Pancreas (tissue), 10 donors: ENCODE measurements around the gene POGLUT2. TPM values are rescaled to one million over a fixed set of nuclear protein-coding genes. Genes with fewer than 3 reads are reported as not detected.

Source experiments
- ATAC-seq, 4 donors: fragments of 200-7000 bp; cut with Tn5 transposase; one replicate each; pipeline versions ENCODE4 v1.8.0 to v1.9.1; 2020; ENCODE audit warnings: mild to moderate bottlenecking in 4 of 4, moderate library complexity in 4 of 4
- DNase-seq, 6 donors: peaks; one replicate each; pipeline ENCODE4 v3.0.0-alpha.2; 2020
- FAIRE-seq: peaks from 2 replicates; lab custom pipeline; 2012; peaks lifted over from hg19 to GRCh38; lab: Jason Lieb, UNC
- H3K27ac ChIP-seq, 4 donors: fragments of 200-600 bp; sonication (generic); 1 replicate in 3 of 4; 2 replicates in 1 of 4; pipeline versions ENCODE4 v1.5.0 to v1.8.0; 2020
- H3K27me3 ChIP-seq, 4 donors: fragments of 200-600 bp; one replicate each; pipeline ENCODE4 v1.8.0; 2021
- H3K36me3 ChIP-seq, 3 donors: fragments of 200-600 bp; sonication (generic) in 1 of 3; one replicate each; pipeline versions ENCODE4 v1.5.0 to v1.8.0; 2020 to 2021
- H3K4me1 ChIP-seq, 3 donors: fragments of 200-600 bp; one replicate each; pipeline ENCODE4 v1.8.0; 2021
- H3K4me3 ChIP-seq, 4 donors: fragments of 200-600 bp; sonication (generic) in 2 of 4; one replicate each; pipeline versions ENCODE4 v1.5.0 to v1.8.0; 2020 to 2021
- H3K9me3 ChIP-seq, 4 donors: fragments of 200-600 bp; one replicate each; pipeline ENCODE4 v1.8.0; 2021
- WGBS, 2 donors: extraction: QIAGEN DNeasy Blood & Tissue Kit; methylation state at CpG; one replicate each; pipeline ENCODE4 v1.1.7; 2013; 5-methylcytosine and 5-hydroxymethylcytosine counted together
- intact Hi-C, 3 donors: fragments of 100-400 bp; cut with DNase I; formaldehyde crosslinking; loops; one replicate each; pipeline versions ENCODE4 v1.11.1 to v1.14.2; 2022
- polyA plus RNA-seq, 2 donors: library from polyadenylated mRNA; stranded (reverse); fragments of 200-250 nt; gene quantifications; one replicate each; pipeline ENCODE4 v1.2.3, GENCODE V29; 2013
- total RNA-seq, 6 donors: library from RNA; stranded (reverse); fragmentation: NEBNext Ultra II Directional in 4 of 6; extraction: Animal tissue kit (Norgen Biotek cat#: 25700) in 4 of 6; gene quantifications; one replicate each; pipeline versions ENCODE4 v1.2.1 to v1.2.4, GENCODE V29; 2021 to 2023
- TF ChIP-seq, protein P1 (sequence below), 4 donors: fragments of 200-600 bp; sonication (generic) in 3 of 4; IDR thresholded peaks; one replicate each; pipeline versions ENCODE4 v1.5.0 to v1.8.0; 2021; ENCODE audit warnings: antibody characterized with exemption in 4 of 4
- donor health status: healthy with polysubstance abuse.
- donor health status: DM: no; HTN: no; CAD: no; lungs with moderate emphysema.
- donor health status: DM: no; HTN: no; CAD: no.
- donor health status: control.
- donor health status: control.
- donor health status: Bipolar disorder and iron deficiency.
- donor health status: DM: yes; HTN: yes; CAD: no.
- donor health status: DM: no; HTN: no; CAD: no.
- donor health status: DM: no; HTN: no; CAD: no.
- donor health status: DM: yes; HTN: yes; CAD: no.

POGLUT2 gene
- total and polyA plus RNA-seq, 8 donors, result 0.60 to 4.2 (median 1.1) TPM

DNA sequence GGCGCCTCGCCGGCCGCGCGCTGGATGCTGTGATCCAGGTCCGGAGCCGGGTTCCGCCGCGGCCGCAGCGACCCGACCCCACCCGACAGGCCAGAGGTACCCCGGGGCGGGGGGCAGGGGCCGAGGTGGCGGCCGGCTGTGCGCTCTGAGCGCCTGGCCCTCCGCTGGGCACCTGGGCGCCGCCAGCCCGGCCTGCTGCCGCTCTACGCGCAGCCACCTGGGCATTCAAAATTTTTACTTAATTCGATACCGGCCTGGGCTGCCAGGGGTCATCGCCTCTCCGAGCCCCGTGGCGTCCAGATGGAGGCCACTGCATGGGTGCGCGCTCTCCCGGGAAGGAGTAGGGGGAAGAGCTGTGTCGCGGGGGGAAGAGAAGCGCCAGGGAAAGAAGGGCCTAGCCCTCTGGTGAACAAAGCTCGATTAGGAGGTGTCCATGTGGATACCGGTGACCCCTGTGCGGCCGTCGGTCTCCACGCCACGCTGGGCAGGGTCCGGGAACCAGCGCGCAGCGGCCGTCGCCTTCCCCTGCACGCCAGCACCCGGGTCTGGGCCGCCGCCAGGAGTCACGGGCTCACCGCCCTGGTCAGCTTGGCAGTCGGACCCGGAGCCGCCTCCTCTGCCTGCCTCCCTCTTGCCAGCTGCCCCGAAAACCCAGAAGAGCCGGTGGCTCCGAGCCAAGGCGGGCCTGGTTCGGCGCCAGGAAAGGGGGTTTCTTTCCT lies 809 bp upstream of the POGLUT2 start:
- peak overlapping the region; percentile 68 to 79 (median 74) for H3K27ac ChIP-seq
- no peaks in the 10 kb centered on the region for H3K36me3 ChIP-seq
- intact Hi-C loops, result no loop called here
- 0% methylated on average over 59 to 69 of the region's 69 CpGs for WGBS, 2 donors
- no peak for FAIRE-seq
- H3K9me3 ChIP-seq, result no peaks in the 10 kb centered on the region
- TF ChIP-seq, protein P1, sequence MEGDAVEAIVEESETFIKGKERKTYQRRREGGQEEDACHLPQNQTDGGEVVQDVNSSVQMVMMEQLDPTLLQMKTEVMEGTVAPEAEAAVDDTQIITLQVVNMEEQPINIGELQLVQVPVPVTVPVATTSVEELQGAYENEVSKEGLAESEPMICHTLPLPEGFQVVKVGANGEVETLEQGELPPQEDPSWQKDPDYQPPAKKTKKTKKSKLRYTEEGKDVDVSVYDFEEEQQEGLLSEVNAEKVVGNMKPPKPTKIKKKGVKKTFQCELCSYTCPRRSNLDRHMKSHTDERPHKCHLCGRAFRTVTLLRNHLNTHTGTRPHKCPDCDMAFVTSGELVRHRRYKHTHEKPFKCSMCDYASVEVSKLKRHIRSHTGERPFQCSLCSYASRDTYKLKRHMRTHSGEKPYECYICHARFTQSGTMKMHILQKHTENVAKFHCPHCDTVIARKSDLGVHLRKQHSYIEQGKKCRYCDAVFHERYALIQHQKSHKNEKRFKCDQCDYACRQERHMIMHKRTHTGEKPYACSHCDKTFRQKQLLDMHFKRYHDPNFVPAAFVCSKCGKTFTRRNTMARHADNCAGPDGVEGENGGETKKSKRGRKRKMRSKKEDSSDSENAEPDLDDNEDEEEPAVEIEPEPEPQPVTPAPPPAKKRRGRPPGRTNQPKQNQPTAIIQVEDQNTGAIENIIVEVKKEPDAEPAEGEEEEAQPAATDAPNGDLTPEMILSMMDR (IDR thresholded peaks at IDR 0.05), result no peak
- no peaks in the 10 kb centered on the region for H3K27me3 ChIP-seq
- DNase-seq, result peak in 5 of 6 donors; percentile 13 to 84 (median 61)
- peak overlapping the region; percentile 69 to 93 (median 88) for H3K4me3 ChIP-seq
- ATAC-seq, result peak; percentile 45 to 55 (median 50)
- H3K4me1 ChIP-seq, result peaks cover 0 to 9% (median 0%) of the 10 kb centered on the region in 3 donors

DNA sequence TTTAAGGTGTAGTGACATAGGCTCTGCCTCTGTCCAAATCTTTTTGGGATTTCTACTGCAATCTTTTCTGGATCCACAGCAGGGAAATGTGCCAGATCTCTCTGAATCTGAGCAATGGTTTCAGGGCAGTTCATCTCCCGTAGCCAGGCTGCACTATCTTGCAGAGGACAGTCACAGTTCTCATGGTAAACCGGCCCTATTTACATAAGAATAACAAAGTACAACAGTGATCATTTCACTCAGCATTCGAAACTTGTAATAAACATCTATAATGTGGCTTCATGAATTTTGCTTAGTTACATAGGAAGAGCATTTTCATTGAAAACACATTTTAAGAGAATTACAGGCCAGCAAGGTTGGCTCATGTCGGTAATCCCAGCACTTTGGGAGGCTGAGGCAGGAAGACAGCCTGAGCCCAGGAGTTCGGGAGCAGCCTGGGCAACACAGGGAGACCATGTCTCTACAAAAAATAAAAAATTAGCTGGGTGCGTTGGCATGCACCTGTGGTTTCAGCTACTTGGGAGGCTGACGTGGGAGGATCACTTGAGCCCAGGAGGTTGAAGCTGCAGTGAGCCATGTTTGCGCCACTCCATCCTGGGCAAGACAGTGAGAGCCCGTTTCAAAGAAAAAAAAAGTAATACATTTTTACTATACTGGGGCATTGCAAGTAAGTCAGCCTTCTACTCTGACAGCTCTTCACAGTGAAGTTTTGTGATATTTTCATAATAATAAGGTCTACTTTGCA lies 5.0 kb downstream of the POGLUT2 start:
- H3K27me3 ChIP-seq, result no peaks in the 10 kb centered on the region
- intact Hi-C loops, result no loop called here
- peaks cover 0 to 5% (median 0%) of the 10 kb centered on the region in 3 donors for H3K4me1 ChIP-seq
- H3K4me3 ChIP-seq, result no peak overlapping the region
- ATAC-seq, result no peak
- WGBS, 2 donors, result 89 to 90% methylated on average over 9 of the region's 9 CpGs
- no peak for DNase-seq
- FAIRE-seq, result no peak
- TF ChIP-seq, protein P1 (IDR thresholded peaks at IDR 0.05), result no peak
- peaks cover 0 to 12% (median 0%) of the 10 kb centered on the region in 3 donors for H3K36me3 ChIP-seq
- no peaks in the 10 kb centered on the region for H3K9me3 ChIP-seq
- H3K27ac ChIP-seq, result no peak overlapping the region

DNA sequence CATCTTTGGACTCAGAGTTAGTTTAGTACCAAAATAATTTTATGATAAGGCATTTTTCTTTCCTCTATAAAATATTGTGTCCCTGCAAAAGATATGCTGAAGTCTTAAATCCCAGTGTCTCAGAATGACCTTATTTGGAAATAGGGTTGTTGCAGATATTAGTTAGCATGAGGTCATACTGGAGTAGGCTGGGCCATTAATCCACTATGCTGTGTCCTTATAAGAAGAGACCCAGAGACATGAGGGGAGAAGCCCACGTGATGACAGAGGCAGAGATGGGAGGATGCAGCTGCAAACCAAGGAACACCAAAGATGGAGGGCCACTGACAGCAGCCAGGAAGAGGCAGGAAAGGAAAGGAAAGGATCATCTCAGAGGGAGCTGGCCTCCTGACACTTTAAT lies 6.4 kb downstream of the POGLUT2 start:
- FAIRE-seq, result no peak
- ATAC-seq, result no peak
- Histone ChIP-seq H3K27me3 (no peaks in the 10 kb centered on the region), H3K4me3 (no peak overlapping the region), H3K36me3 (peaks cover 0 to 12% (median 0%) of the 10 kb centered on the region in 3 donors), H3K27ac (no peak overlapping the region), H3K9me3 (no peaks in the 10 kb centered on the region), H3K4me1 (no peaks in the 10 kb centered on the region)
- TF ChIP-seq, protein P1 (IDR thresholded peaks at IDR 0.05), result no peak
- intact Hi-C loops, result no loop called here
- 73 to 79% methylated on average over 1 of the region's 1 CpG for WGBS, 2 donors
- no peak for DNase-seq

DNA sequence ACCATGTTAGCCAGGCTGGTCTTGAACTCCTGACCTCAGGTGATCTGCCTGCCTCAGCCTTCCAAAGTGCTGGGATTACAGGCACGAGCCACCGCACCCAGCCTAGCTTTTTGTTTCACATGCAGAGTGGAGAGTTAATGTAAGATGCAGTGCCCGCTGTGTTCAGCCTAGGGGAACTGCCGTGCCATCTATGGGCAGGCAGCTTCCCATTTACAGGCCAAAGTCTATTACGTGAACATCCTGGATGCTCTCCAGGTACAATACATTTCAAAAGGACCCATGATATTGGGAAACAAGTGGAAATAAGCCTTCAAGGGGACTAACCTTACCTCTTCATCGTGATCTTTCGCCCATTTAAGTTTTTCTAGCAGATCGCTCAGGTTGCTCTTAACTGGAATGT lies 10.1 kb downstream of the POGLUT2 start:
- no peak for FAIRE-seq
- Histone ChIP-seq H3K27me3 (no peaks in the 10 kb centered on the region), H3K9me3 (no peaks in the 10 kb centered on the region), H3K4me1 (no peaks in the 10 kb centered on the region), H3K4me3 (no peak overlapping the region), H3K27ac (no peak overlapping the region), H3K36me3 (peaks cover 0 to 12% (median 0%) of the 10 kb centered on the region in 3 donors)
- no peak for ATAC-seq
- intact Hi-C loops, result no loop called here
- TF ChIP-seq, protein P1 (IDR thresholded peaks at IDR 0.05), result no peak
- no peak for DNase-seq
- 93 to 95% methylated on average over 8 of the region's 8 CpGs for WGBS, 2 donors
